ENCODE data around the gene IQGAP1. TPM values are rescaled to one million over a fixed set of nuclear protein-coding genes. Genes with fewer than 3 reads are reported as not detected.

Gene IQGAP1, protein sequence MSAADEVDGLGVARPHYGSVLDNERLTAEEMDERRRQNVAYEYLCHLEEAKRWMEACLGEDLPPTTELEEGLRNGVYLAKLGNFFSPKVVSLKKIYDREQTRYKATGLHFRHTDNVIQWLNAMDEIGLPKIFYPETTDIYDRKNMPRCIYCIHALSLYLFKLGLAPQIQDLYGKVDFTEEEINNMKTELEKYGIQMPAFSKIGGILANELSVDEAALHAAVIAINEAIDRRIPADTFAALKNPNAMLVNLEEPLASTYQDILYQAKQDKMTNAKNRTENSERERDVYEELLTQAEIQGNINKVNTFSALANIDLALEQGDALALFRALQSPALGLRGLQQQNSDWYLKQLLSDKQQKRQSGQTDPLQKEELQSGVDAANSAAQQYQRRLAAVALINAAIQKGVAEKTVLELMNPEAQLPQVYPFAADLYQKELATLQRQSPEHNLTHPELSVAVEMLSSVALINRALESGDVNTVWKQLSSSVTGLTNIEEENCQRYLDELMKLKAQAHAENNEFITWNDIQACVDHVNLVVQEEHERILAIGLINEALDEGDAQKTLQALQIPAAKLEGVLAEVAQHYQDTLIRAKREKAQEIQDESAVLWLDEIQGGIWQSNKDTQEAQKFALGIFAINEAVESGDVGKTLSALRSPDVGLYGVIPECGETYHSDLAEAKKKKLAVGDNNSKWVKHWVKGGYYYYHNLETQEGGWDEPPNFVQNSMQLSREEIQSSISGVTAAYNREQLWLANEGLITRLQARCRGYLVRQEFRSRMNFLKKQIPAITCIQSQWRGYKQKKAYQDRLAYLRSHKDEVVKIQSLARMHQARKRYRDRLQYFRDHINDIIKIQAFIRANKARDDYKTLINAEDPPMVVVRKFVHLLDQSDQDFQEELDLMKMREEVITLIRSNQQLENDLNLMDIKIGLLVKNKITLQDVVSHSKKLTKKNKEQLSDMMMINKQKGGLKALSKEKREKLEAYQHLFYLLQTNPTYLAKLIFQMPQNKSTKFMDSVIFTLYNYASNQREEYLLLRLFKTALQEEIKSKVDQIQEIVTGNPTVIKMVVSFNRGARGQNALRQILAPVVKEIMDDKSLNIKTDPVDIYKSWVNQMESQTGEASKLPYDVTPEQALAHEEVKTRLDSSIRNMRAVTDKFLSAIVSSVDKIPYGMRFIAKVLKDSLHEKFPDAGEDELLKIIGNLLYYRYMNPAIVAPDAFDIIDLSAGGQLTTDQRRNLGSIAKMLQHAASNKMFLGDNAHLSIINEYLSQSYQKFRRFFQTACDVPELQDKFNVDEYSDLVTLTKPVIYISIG (N-terminal part only)
- 152 to 258 TPM (median 170 TPM) in 5 replicates for total RNA-seq (2022; extraction: Qiagen RNA extraction)

DNA sequence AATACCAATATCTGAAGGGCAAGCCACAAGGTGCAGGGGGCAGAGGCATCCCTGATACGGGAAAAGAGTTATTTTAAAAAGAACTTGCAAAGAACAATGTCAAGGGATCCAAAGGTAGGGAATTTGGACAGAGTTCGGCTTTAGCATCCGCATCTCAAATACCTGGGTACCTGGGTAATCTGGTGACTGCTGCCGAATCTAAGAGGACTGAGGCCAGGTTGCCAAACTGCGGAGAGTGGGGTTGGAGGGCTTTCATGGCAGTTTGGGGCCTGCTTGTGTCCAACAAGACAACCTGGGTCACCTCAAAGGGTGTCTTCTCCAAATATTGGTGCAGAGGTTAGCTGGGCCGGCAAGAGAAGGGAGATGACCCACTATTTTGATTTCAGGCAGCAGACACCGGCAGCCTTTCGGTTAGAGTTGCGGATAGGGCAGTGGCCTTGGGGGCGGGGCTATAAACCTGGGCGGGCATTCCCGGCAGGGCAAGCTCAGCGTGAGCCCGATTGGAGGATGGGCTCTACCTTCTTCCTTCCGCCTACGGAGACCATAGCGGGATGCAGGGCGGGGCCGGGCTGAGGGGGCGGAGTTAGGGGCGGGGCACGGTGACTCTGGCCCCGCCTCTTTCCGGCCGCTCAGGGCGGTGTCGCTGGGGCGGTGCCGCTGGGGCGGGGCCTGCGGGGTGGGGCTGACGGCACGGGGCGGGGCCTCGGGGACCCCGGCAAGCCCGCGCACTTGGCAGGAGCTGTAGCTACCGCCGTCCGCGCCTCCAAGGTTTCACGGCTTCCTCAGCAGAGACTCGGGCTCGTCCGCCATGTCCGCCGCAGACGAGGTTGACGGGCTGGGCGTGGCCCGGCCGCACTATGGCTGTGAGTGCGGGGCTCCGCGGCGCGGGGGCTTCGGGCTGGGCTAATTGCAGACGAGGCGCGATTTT, at the start of gene IQGAP1:
TSS of gene IQGAP1 (plus strand) at position 709 of the 928 bp plus-strand sequence. CDS start at position 809, 100 bp downstream.

GRCh38 chr15:90352107-90352893, 35.7 kb upstream of the IQGAP1 start, which contains the start of gene ZNF774:
TSS of gene ZNF774 (plus strand) at chr15:90352284. CDS start at chr15:90354661, 2,377 bp downstream.

DNA sequence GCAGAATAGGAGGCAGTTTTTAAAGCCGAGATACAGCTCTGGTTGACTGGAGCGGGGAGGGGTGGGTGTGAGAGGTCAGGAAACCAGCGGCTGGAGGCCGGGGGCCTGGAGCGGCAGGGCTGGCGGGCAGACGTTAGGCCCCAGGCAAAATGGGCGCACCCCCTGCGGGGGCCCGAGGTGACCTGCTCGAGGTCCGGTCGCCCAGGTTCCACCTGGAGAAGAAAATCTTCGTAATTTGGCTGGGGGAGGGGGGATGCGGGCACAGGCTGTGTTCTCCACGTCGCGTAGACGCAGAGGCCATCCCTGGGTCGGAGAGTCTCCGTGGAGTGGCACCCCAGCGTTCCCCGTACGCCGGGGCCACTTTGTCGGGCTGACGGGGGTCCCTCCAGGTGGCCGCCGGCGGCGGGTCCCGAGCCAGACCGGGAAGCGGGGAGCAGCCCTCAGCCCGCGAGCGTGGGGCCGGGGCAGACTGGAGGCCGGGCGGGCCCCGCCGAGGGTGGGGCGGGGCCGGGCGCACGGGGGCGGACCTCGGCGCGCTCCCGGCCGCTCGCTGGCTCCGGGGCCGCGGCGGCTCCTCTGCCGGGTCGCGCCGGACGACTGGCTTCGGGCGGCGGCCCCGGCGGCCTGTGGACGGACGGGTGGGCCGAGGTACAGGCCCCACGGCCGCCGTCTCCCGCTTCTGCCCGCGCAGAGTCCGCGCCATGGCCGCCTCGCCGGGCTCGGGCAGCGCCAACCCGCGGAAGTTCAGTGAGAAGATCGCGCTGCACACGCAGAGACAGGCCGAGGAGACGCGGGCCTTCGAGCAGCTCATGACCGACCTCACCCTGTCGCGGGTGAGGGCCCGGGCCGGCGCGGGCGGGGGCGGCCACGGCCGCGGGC, 141.6 kb downstream of the IQGAP1 start, which contains the start of gene CRTC3:
TSS of gene CRTC3 (plus strand) at position 553 of the 879 bp plus-strand sequence. CDS start at position 702, 149 bp downstream.

Other genes with a start within 250 kb of the IQGAP1 start
- 61.9 to 93.1 TPM (median 85.1 TPM) in 5 replicates for gene SEMA4B, start 186.9 kb upstream of the IQGAP1 start, total RNA-seq (2022; extraction: Qiagen RNA extraction)
- gene CIB1, start 154.3 kb upstream of the IQGAP1 start, total RNA-seq (2022; extraction: Qiagen RNA extraction), result 190 to 227 TPM (median 208 TPM) in 5 replicates
- gene GDPGP1, start 154.0 kb upstream of the IQGAP1 start, total RNA-seq (2022; extraction: Qiagen RNA extraction), result 3.4 to 4.9 TPM (median 4.3 TPM) in 5 replicates
- 0.07 to 0.59 TPM (median 0.10 TPM) in 4 of 5 replicates, not detected in the other for gene TTLL13, start 138.7 kb upstream of the IQGAP1 start, total RNA-seq (2022; extraction: Qiagen RNA extraction)
- 102 to 112 TPM (median 109 TPM) in 5 replicates for gene NGRN, start 122.6 kb upstream of the IQGAP1 start, total RNA-seq (2022; extraction: Qiagen RNA extraction)
- gene ZNF774, start 36.0 kb upstream of the IQGAP1 start, total RNA-seq (2022; extraction: Qiagen RNA extraction), result 1.0 to 1.5 TPM (median 1.2 TPM) in 5 replicates
- gene CRTC3, start 141.7 kb downstream of the IQGAP1 start, total RNA-seq (2022; extraction: Qiagen RNA extraction), result 20.3 to 25.7 TPM (median 24.8 TPM) in 5 replicates

Data from A549 treated with Mapracorat at 1 μM for 4 hours (cell line).